Activated T-cell treated with anti-CD3 and anti-CD28 coated beads for 1 hour (primary cell): ENCODE measurements around the gene LRRC14B.
"Not testable (repeated sequence)": the region's sequence is repeated elsewhere in the genome, so short reads cannot be mapped to it uniquely, and the experiment has no call there.

ENCODE experiments used
- DNase-seq: peaks from one replicate; pipeline ENCODE4 v3.0.0-alpha.2; 2020; ENCODE audit warnings: low read depth

The LRRC14B gene

DNA sequence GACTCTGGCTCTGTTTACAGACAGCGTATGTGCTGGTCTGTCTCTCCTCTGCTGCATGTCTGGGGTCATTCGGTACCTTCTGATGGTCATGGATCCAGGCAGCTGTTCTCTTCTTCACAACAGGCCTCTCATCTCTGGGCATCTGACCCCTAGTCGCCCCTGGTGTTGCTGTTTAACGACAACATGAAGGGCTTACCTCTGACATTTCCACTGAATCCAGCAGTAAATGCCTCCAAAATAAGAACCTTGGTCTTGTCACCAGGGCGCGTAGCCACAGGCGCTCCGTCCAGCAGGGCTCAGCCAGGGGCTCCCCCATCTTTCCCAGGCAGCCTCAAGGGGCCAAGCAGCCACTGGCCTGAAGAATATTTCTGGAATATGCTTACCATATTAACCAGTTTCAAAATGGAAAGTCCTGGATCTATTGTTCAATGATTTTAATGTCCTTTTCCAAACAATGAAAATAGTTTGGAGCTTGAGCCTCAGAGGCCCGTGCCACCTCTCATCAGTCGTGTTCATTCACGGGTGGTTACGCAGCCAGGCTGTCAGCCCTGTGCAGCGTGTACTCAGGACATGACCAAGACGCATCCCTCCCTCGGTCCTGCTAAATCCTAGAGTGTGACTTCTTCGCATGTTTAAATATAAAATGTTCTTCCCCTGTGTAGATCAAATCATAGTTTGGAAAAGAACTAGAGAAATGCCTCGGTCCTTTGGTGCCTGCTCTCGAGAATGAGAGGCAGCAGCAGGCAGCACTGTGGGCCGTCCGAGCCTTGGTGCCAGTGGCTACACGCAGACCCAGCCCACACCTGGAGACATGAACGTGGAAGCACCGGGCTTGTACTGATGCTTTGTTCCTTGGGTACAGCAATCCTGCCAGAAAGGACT is 30.1 kb upstream of the LRRC14B start:
- no peak for DNase-seq

DNA sequence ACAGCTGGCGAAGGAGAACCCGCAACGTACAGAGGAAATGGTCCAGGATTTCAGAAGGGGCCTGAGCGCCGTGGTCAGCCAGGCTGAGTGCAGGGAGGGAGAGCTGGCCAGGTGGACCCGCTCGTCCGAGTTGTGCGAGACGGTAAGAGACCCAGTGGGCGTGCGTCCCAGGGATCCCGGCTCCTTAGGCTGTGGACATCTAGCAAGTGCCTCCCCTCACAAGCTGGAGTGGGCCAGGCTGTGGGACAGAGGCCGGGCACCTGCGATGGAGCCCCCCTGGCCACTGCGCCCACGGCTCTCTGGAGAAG is 29.5 kb upstream of the LRRC14B start:
- DNase-seq = no peak

DNA sequence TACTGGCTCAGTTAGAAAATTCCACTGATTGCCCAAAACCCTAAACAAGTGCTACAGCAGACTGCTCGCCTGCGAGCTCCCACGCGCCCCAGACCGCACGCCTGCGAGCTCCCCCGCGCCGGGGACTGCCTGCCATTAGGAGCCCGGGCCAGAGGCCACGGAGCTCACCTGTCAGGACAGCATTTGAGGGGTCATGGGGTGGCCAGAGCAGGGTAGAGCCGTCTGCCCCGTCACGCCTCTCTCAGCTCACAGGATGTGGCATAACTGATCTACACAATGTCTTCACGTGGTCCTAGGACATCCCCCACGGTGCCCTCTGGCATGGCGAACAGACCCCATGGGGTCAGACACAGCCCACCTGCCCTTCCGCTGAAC is 29.1 kb upstream of the LRRC14B start:
- DNase-seq = no peak

DNA sequence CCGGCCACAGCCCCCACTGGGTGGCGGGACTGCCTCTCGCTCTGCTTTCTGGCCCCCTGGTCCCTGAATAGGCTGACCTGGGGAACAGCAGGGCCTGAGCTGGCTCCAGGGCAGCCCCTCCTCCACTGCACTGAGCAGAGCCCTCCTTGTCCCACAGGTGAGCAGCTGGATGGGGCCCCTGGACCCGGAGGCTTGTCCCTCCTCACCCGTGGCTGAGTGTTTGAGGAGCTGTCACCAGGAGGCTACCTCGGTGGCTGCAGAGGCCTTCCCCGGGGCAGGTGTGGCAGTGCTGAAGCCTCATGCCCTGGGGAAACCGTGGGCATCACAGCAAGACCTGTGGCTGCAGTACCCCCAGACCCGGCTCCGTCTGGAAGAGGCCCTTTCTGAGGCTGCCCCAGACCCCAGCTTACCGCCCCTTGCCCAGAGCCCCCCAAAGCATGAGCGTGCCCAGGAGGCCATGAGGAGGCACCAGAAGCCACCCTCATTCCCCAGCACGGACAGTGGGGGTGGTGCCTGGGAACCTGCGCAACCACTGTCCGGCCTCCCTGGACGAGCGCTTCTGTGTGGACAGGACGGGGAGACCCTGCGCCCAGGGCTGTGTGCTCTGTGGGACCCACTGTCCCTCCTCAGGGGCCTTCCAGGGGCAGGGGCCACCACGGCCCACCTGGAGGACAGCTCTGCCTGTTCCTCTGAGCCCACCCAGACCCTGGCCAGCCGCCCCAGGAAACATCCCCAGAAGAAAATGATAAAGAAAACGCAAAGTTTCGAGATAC is 28.5 kb upstream of the LRRC14B start:
- DNase-seq = no peak

DNA sequence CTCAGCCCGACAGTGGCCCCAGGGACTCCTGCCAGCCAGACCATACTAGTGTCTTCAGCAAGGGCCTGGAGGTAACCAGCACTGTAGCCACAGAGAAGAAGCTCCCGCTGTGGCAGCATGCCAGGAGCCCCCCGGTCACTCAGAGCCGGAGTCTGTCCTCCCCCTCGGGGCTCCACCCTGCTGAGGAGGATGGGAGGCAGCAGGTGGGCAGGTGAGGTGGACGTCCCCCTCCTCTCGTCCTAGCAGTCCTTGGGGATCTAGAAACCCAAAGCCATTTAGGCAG is 28.0 kb upstream of the LRRC14B start:
- DNase-seq = no peak

DNA sequence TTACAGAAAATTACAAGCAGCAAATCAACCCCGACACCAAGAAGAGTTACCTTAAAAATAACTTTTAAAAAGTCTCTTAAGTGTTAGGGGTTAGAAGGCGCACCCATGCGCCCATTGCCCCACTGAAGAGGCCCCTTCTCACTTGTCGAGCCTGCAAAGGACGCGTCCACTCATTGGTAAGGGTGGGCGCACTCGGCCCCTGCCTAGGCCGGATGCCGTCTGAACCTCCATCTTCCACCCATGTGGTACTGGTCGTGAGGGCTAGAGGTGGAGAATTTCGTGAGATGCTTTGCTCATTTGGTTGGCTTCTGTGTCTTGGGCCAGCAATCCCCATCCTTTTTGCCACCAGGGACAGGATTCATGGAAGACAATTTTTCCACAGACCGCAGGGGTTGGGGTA is 27.5 kb upstream of the LRRC14B start:
- DNase-seq = no peak

DNA sequence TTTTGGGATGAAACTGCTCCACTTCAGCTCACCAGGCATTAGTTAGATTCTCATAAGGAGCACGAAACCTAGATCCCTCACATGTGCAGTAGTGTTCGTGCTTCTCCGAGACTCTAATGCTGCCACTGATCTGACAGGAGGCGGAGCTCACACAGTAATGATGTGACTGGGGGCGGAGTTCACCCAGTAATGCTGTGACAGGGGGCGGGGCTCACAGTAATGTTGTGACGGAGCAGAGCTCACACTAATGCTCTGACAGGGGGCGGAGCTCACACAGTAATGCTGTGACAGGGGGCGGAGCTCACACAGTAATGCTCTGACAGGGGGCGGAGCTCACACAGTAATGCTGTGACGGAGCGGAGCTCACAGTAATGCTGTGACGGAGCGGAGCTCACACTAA is 27.1 kb upstream of the LRRC14B start:
- DNase-seq = no peak

DNA sequence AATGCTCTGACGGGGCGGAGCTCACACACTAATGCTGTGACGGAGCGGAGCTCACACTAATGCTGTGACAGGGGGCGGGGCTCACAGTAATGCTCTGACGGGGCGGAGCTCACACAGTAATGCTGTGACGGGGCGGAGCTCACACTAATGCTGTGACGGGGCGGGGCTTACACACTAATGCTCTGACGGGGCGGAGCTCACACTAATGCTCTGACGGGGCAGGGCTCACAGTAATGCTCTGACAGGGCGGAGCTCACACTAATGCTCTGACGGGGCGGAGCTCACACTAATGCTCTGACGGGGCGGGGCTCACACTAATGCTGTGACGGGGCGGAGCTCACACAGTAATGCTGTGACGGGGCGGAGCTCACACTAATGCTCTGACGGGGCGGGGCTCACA is 26.5 kb upstream of the LRRC14B start:
- not testable (repeated sequence) for DNase-seq

DNA sequence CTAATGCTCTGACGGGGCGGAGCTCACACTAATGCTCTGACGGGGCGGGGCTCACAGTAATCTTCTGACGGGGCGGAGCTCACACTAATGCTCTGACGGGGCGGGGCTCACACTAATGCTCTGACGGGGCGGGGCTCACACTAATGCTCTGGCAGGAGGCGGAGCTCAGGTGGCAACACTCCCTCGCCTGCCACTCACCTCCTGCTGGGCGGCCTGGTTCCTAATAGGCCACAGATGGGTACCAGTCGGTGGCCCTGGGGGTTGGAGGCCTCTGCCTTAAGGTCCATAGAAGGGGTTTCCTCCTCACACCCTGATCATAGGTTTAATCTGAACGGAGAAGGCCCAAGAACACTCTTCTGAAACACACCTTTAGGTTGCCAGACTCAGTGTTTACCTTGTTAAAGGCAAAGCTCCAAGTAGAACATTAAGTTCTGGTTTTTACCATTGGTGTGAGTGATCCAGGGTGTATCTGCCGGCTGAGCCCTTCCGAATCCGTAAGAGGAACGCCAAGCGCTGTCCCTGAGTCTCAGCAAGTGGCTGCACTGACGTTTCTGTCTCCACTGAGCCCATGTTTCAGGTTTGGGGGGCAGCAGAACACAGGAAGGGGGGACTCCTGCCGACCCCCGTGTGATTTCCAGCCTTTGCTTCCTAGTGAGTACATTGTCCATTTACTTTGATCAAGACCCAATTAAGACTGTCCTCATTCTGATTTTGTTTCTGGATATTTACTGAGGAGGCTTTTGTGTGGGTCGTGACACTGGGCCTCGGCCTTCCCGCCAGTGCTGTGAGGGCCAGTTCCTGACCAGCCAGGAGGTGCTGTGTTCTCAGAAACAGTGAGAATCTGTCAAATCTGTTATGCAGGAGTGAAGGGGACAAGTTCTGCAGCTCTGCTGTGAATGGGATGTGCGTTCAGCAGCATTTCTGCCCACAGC is 24.6 kb upstream of the LRRC14B start:
- no peak for DNase-seq

DNA sequence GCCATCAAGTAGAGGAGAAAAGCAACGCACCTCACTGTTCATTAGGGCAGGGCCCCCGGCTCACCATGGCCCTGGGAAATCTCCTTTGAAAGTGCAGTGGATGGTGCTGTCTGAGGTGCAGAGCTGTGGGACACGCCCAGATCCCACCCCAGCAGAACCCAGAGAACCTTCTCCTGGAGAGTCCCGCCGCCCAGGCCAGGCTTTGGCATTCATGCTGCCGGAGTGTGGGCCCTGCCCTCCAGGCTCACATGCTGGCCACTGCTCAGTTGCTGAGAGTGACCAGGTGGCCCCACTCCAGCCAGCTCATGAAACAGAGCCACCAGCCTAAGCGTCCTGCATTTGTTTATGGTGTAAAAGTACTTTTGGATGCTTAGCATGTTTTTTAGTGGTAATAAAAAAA is 23.8 kb upstream of the LRRC14B start:
- no peak for DNase-seq

DNA sequence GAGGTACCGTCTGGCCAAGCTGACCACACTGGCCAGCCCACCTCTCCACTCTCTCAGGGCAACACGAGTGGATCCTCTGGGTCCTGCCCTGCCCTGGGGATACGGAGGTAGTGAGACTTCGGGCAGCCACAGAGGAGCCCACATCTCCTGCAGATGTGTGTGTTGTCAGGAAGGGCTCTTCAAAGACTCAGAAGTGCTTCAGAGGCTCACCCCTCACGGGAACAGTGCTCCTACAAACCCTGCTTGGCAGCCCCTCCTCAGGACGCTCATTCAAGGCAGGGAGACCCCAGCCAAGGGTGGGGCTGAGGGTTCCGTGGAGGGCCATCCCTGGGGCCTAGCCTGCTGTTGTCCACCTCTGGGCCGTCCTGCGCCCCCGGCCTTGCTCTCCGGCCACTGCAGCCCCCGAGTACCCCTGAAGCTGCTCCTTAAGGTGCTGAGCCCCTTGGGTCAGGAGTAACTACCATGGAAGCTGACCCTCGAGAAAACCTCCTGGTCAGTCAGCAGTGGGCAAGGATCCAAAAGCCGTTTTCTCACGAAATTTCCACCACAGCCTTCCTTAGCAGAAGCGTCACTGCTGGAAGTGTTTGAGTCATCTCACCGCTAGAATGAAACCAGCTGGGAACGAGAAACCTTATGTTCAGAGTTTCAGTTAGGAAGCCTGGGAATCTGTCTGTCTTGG is 23.2 kb upstream of the LRRC14B start:
- no peak for DNase-seq

DNA sequence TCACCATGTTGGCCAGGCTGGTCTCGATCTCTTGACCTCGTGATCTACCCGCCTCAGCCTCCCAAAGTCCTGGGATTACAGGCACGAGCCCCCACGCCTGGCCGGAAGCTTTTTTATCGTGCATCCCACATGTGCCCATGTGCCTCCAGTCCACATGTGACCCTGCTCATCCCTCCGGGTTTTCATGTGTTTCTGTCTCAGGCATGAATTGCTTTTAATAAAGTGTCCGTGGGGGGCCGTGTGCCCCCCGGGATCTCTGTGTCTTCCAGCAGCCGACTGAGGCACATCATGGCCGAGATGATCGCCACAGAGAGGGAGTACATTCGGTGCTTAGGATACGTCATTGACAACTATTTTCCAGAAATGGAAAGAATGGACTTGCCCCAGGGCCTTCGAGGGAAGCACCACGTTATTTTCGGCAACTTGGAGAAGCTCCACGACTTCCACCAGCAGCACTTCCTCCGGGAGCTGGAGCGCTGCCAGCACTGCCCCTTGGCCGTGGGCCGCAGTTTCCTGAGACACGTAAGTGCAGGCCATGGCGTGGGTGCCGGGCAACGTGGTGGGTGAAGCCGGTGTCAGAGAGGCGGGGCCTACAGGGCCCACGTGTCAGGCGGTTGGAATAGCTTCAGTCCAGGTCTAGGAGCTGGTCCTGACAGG is 22.1 kb upstream of the LRRC14B start:
- no peak for DNase-seq

DNA sequence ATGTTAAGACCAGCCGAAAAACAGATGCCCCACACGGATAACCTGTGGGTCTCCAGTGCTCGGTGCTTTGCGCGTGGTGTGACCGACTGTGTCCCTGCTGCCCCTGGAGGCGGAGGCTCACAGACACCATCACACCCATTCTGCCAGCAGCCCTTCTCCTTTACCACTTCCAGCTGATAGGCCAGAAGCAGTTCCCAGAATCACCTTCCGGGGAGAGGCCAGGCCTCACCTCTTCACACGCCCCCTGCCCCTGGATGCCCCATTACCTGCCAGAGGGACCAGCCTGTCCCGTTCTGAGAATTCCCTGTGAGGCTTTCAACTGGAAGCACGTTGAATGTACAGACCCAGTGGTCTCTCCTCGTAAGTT is 21.6 kb upstream of the LRRC14B start:
- no peak for DNase-seq

DNA sequence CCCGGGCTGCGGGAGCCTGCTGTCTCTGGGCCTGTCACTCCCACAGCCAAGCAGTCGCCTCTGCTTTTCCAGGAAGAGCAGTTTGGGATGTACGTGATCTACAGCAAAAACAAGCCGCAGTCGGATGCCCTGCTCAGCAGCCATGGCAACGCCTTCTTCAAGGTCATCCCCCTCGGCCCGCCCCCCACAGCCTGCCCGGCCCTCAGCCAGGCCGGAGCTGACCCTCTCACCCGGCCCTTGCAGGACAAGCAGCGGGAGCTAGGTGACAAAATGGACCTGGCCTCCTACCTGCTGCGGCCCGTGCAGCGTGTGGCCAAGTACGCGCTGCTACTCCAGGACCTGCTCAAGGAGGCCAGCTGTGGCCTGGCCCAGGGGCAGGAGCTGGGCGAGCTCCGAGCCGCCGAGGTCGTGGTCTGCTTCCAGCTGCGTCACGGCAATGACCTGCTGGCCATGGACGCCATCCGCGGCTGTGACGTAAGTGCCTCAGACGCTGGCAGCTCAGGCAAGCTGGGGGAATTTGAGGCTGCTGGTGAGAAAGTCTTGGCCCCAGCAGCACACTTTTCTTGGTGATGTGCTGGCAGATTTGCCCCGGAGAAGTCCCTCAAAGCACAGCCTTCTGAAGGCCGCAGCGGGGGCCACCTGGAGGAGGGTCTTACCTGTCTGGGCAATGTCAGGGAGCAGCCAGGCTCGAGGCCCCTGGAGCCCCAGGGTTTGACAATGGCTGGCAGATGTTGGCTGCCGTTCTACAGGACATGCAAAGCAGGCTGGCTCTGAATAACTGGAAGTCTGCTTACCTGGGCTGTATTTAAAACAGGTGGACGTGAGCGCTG is 20.1 kb upstream of the LRRC14B start:
- no peak for DNase-seq

DNA sequence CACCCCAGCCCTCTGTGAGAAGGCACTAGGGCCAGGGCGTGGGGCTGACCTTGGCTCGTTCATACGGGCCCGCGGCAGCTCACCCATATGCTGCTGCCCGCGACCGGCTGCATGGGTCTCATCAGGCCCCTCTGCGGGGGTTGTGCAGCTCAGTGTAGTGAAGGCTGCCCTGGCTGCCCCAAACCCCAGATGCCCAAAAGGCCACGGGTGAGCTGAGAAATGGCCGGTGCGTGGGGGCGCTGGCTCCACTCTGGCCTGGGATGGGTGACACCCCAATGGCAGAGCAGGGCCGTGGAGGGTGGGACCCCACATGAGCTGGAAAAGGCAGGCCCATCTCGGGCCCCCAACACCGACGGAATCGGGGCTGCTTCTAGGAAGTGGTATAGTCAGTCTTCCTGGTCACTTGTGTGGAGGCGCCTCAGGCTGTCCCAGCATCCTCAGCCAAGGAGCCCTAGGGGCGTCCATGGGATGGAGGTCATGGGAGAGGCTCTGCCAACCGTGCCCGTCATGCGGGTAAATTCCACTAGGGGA is 19.4 kb upstream of the LRRC14B start:
- DNase-seq = no peak

DNA sequence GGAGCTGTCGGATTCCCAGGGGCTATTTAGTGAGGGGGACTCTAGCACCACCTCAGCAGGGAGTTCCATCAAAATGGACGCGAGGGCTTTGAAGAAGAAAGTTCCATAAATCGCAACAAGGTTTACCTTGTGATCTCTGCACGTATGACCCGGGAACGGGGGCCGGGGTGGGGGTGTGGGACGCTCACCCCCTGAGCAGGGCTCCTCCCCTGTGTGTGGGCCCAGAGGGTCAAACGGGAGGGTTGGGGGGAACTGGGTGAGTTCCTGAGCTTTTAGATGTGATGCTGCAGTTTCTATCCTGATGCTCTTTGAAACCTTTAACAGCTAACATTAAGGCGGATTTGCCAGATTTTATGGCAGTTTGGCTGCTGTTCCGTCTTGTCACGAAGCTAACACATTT is 18.9 kb upstream of the LRRC14B start:
- no peak for DNase-seq

DNA sequence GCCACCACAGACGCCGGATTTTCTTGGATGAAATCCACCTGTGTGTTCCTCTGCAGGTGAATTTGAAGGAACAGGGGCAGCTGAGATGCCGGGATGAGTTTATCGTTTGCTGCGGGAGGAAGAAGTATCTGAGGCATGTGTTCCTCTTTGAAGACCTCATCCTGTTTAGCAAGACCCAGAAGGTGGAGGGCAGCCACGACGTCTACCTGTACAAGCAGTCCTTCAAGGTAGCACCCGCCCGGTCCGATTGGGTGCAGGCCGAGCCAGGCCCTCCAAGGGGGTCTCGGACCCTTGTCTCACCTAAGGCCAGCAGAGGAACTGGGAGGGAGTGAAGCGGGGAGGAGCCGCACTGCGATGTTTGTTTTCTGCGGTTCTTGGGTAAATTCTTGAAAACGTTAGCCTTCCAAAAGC is 18.4 kb upstream of the LRRC14B start:
- no peak for DNase-seq

DNA sequence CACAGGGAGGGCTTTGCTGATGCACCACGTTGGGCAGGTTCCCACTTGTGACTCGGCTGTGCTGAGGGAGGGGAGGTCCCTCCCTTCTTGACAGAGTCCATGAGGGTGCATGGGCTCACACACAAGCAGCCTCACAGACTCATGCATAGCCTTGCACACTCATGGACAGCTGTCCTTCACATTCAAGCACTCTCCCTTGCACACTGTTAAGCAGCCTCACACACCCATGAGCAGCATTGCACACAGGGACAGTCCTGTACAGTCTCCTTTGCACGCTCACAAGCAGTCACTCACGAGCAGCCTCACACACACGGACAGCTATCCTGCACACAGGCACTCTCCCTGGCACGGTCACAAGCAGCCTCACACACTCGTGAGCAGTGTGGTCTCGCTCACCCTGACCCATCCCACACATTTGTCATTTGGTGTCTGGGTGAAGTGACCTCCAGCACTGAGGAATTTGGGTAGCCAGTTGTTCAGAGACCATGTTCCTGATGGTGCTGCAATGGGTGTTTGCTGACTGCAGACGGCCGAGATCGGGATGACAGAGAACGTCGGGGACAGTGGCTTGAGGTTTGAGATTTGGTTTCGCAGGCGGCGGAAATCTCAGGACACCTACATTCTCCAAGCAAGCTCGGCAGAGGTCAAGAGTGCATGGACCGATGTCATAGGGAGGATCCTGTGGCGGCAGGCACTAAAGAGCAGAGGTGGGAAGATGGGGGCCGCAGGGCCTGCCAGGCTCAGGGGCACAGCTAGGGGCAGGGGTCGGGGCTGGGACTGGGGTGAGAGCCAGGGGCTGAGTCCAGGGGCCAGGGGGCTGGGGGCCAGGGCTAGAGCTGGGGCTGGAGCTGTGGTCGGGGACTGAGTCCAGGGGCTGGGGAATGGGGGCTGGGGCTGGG is 17.7 kb upstream of the LRRC14B start:
- DNase-seq = no peak

DNA sequence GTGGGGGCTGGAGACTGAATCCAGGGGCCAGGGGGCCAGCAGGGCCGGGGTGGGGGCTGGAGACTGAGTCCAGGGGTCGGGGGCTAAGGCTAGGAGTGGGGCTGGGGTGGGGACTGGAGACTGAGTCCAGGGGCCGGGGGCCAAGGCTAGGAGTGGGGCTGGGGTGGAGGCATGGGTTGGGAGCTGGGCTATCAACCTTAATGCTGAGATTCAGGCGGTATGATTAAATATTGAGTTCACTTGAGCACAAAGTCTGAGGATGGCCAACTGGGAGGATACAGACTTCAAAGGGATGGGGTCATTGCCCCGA is 17.0 kb upstream of the LRRC14B start:
- DNase-seq = no peak
